Hepatocyte (in vitro differentiated cells): ENCODE measurements around the gene ANKRD36. TPM values are rescaled to one million over a fixed set of nuclear protein-coding genes. Genes with fewer than 3 reads are reported as not detected.
"Not testable (repeated sequence)": the region's sequence is repeated elsewhere in the genome, so short reads cannot be mapped to it uniquely, and the experiment has no call there.

ENCODE experiments used
- DNase-seq: peaks from one replicate; pipeline ENCODE4 v3.0.0-alpha.2; 2016; ENCODE audit warnings: low spot score
- H2AFZ ChIP-seq: fragments of 200-600 bp; sonication (generic); 2 replicates; pipeline ENCODE4 v1.6.0; 2016; ENCODE audit warnings: antibody characterized with exemption, mild to moderate bottlenecking
- H3K27ac ChIP-seq: fragments of 200-600 bp; sonication (generic); 2 replicates; pipeline ENCODE4 v1.5.1; 2016; ENCODE audit warnings: mild to moderate bottlenecking
- H3K27me3 ChIP-seq: fragments of 200-600 bp; sonication (generic); 2 replicates; pipeline ENCODE4 v1.6.1; 2016
- H3K36me3 ChIP-seq: fragments of 200-600 bp; sonication (generic); replicated peaks from 2 replicates; pipeline ENCODE4 v1.5.1; 2016; ENCODE audit warnings: low read depth; ENCODE audit not compliant: insufficient read depth
- H3K4me1 ChIP-seq: fragments of 200-600 bp; sonication (generic); 2 replicates; pipeline ENCODE4 v1.5.1; 2016; ENCODE audit warnings: mild to moderate bottlenecking, moderate library complexity; ENCODE audit not compliant: insufficient read depth
- H3K4me2 ChIP-seq: fragments of 200-600 bp; sonication (generic); 2 replicates; pipeline ENCODE4 v1.6.0; 2016
- H3K4me3 ChIP-seq: fragments of 200-600 bp; sonication (generic); 2 replicates; pipeline ENCODE4 v1.5.1; 2016; ENCODE audit warnings: mild to moderate bottlenecking
- H3K79me2 ChIP-seq: fragments of 200-600 bp; sonication (generic); 2 replicates; pipeline ENCODE4 v1.6.0; 2017; ENCODE audit warnings: mild to moderate bottlenecking
- H3K9me2 ChIP-seq: fragments of 200-600 bp; sonication (generic); replicated peaks from 2 replicates; pipeline ENCODE4 v1.6.0; 2017; ENCODE audit warnings: mild to moderate bottlenecking; ENCODE audit not compliant: insufficient read depth
- H3K9me3 ChIP-seq: fragments of 200-600 bp; sonication (generic); 2 replicates; pipeline ENCODE4 v1.5.1; 2016; ENCODE audit warnings: low read depth, mild to moderate bottlenecking
- H4K20me1 ChIP-seq: fragments of 200-600 bp; sonication (generic); 2 replicates; pipeline ENCODE4 v1.6.0; 2016; ENCODE audit warnings: mild to moderate bottlenecking; ENCODE audit not compliant: insufficient read depth, poor library complexity, severe bottlenecking
- WGBS: methylation state at CpG from one replicate; pipeline ENCODE4 v1.1.6; 2016; ENCODE audit warnings: low lambda C conversion rate; ENCODE audit errors: missing lambda C conversion rate; 5-methylcytosine and 5-hydroxymethylcytosine counted together
- polyA plus RNA-seq: library from polyadenylated mRNA; unstranded; fragments of >200 nt; fragmentation: Nextera tagmentation; extraction: Ambion mirVana; gene quantifications from 2 replicates; pipeline ENCODE4 v1.2.1, GENCODE V29; 2016
- total RNA-seq: library from RNA; depleted of rRNA; stranded (reverse); fragments of >200 nt; gene quantifications from 2 replicates; pipeline ENCODE4 v1.2.3, GENCODE V29; 2014

ANKRD36 gene
- total and polyA plus RNA-seq, 2 experiments from 2014 or later: 9.3 to 15.6 TPM

DNA sequence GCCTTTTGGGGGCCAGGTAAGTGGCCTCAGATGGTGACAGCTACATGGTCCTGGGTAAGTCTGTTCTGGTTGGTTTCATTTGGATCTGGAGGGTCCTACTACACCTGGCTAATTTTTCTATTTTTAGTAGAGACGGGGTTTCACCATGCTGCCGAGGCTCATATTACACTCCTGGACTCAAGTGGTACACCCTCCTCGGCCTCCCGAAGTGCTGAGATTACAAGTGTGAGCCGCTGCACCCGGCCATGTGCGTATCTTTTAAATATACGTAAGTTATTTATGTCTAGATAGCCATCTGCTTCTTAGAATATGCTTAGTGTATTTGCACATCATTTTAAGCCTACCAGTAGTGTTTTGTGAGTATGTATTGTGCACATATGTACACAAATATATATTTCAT is 35.7 kb upstream of the ANKRD36 start:
- not testable (repeated sequence) for H3K27me3 ChIP-seq, H3K36me3 ChIP-seq, H3K4me1 ChIP-seq, H3K4me3 ChIP-seq, DNase-seq, H4K20me1 ChIP-seq, H2AFZ ChIP-seq, H3K4me2 ChIP-seq, H3K9me3 ChIP-seq, H3K9me2 ChIP-seq, H3K27ac ChIP-seq, H3K79me2 ChIP-seq
- 86% methylated on average over 8 of the region's 8 CpGs for WGBS

DNA sequence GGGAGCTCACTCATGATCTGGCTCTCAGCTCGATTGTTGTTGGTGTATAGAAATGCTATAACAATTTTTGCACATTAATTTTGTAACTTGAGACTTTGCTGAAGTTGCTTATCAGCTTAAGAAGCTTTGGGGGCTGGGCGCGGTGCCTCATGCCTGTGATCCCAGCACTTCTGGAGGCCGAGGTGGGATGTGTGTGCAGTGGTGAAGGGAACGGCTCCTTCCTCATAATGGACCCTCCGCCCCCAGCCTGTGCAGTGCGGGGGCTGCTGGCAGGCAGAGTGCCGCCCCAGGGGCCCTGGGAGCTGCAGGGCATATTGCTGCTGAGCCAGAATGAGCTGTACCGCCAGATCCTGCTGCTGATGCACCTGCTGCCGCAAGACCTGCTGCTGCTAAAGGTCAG is 32.1 kb upstream of the ANKRD36 start:
- not testable (repeated sequence) for H3K79me2 ChIP-seq, H3K36me3 ChIP-seq, H3K4me3 ChIP-seq, H3K27me3 ChIP-seq, H2AFZ ChIP-seq, DNase-seq, H3K4me2 ChIP-seq, H4K20me1 ChIP-seq, H3K27ac ChIP-seq, H3K4me1 ChIP-seq, H3K9me2 ChIP-seq, H3K9me3 ChIP-seq
- WGBS: 81% methylated on average over 7 of the region's 10 CpGs

DNA sequence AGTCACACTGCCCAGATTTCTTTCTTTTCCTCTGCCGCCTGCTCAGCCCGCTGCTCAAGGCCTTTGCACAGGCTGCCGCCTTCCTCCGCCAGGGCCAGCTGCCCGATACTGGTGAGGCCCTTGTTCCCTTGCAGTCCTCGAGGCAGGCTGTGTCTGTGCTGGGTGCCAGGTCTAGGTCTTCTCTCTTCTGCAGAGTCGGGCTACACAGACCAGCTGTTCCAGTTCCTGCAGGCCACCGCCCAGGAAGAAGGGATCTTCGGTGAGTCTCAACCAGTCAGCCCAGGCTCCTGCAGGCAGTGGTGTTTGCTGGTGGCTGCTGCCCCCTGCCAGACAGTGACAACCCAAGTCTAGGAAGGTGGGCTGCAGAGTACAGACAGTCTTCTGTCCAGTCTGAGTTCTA is 30.7 kb upstream of the ANKRD36 start:
- H2AFZ ChIP-seq, H4K20me1 ChIP-seq, H3K4me1 ChIP-seq, H3K4me2 ChIP-seq, H3K9me2 ChIP-seq, H3K79me2 ChIP-seq, H3K27me3 ChIP-seq, H3K4me3 ChIP-seq, H3K27ac ChIP-seq, H3K36me3 ChIP-seq, DNase-seq, H3K9me3 ChIP-seq: not testable (repeated sequence)
- 47% methylated on average over 4 of the region's 9 CpGs for WGBS

DNA sequence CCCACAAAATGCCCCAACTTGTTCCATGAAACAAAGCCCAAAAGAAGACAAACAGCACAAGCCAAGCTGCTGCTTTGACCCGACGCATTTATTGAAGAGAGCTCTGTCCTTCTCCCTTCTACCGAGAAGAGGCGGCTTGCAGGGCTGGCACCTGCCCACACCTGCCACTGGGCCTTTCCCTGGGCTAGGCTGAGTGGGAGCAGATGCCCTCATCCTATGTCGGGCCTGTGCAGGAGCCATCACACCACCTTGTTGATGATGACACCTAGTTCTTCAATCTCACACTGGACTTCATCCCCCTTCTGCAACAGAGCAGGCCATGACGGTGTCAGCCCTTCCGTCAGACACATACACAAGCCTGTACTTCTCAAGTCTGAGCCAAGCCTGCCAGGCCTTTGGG is 29.4 kb upstream of the ANKRD36 start:
- not testable (repeated sequence) for H3K27ac ChIP-seq, H3K4me2 ChIP-seq, H3K4me1 ChIP-seq, H3K9me2 ChIP-seq, H2AFZ ChIP-seq, DNase-seq, H3K79me2 ChIP-seq, H3K4me3 ChIP-seq, H3K36me3 ChIP-seq, H4K20me1 ChIP-seq, H3K9me3 ChIP-seq, H3K27me3 ChIP-seq
- 94% methylated on average over 7 of the region's 7 CpGs for WGBS

DNA sequence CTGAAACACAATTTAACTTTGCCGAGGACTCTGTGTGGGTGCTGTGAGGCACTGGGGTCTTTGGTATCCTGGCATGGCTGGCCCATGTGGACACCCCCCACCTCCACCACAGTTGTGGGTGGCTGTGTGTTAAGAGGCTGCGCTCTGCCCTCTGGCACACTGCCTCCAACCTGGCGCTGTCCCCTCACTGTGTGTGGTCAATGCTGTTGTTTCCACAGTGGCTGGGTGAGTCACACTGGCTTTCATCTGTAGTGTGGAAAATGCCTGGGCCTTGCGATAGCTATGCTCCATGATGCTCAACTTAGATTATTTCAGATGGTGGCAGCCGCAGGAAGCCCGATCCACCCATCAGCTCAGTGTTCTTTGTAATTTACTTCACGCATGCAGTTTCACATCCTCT is 27.9 kb upstream of the ANKRD36 start:
- H3K4me3 ChIP-seq, H3K9me2 ChIP-seq, H3K27ac ChIP-seq, H3K4me2 ChIP-seq, H4K20me1 ChIP-seq, H2AFZ ChIP-seq, H3K27me3 ChIP-seq, H3K79me2 ChIP-seq, H3K36me3 ChIP-seq, H3K4me1 ChIP-seq, DNase-seq, H3K9me3 ChIP-seq: not testable (repeated sequence)
- 96% methylated on average over 2 of the region's 7 CpGs for WGBS

DNA sequence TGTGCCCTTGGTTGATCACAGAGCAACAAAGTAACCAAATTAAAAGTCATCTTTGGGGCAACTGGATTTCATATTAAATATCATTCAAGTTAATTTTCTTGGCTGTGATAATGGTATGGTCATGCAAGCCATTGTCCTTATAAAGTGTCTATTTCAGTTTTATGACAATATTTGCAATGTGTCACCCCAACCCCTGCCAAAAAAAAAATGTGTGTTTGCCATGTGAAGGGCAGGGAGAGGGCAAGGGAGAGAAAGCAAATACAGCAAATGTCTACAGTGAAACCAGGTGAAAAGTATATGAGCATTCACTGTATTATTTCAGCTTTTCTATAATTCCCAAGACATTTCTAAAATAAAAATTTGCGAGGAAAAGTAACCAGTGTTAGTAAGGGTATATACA is 24.2 kb upstream of the ANKRD36 start:
- DNase-seq: not testable (repeated sequence)

DNA sequence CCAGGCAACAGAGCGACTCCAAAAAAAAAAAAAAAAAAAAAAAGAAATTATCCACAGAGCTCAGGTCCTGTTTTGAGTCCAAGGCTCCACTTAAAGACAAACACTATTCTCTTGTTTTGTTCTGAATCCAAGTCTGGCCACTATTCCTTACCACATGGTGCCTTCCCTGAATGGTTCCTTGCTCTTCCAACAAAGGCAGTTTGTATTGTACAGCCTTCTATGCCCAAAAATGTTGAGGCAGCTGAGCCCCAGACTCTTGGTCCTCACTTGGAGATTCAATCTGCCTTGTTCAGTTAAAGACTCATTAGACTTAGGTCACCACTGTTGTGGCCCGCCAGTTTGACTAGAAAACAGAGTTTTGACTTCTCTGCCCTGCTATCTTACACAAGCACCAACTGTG is 20.0 kb upstream of the ANKRD36 start:
- not testable (repeated sequence) for H3K27me3 ChIP-seq, DNase-seq, H3K9me3 ChIP-seq, H3K79me2 ChIP-seq, H3K4me2 ChIP-seq, H3K4me3 ChIP-seq, H3K27ac ChIP-seq, H3K36me3 ChIP-seq, H4K20me1 ChIP-seq, H3K9me2 ChIP-seq, H3K4me1 ChIP-seq, H2AFZ ChIP-seq
- WGBS: 93% methylated on average over 2 of the region's 2 CpGs

More for the DNA sequence above, 24.2 kb upstream of the ANKRD36 start:
- H3K4me2 ChIP-seq, H3K79me2 ChIP-seq, H3K36me3 ChIP-seq, H3K4me1 ChIP-seq, H3K9me2 ChIP-seq, H3K27ac ChIP-seq, H2AFZ ChIP-seq, H3K27me3 ChIP-seq, H3K9me3 ChIP-seq, H3K4me3 ChIP-seq, H4K20me1 ChIP-seq: not testable (repeated sequence)
- WGBS: 100% methylated on average over 1 of the region's 1 CpG

DNA sequence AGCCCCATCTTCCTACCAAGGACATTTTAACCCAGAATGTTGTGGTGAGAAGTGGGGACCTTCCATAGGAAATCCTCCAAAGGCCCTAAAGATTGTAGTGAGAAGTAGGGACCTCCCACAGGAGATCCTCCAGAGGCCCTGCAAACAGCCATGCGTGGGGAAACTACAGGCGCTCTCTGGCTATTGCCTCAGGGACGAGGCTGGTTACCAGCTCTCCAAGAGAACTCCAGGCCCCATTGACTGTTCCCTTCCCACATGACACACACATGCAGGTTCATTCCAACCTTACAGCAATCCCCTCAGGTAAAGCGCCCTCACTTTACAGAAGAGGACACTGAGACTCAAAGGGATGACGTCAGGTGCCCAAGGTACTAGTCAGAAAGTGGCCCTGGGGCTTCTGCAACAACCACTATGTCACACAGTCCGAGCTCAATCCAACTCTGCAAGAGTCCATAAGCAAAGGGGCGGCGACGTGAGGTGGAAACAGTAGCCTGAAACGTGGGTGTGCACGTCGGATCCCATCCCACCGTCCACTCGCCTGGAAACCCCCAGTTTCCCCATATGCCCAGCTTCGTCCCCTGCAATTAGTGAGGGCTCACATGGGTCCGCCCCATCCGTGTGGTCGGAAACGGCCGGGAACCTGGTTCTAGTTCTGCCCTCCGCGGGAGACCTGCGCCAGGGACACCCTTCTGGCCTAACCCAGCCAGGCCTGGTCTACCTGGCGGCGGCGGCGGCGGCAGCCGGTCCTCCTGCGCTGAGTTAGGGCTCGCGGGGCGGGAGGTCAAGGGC is 18.8 kb upstream of the ANKRD36 start:
- not testable (repeated sequence) for H3K9me3 ChIP-seq, H4K20me1 ChIP-seq, H3K27ac ChIP-seq, H3K36me3 ChIP-seq, H3K4me1 ChIP-seq, H2AFZ ChIP-seq, H3K9me2 ChIP-seq, H3K79me2 ChIP-seq, H3K4me3 ChIP-seq, H3K27me3 ChIP-seq
- 79% methylated on average over 4 of the region's 33 CpGs for WGBS
- peak overlapping the region; percentile 82 for H3K4me2 ChIP-seq
- peak; percentile 16 for DNase-seq

DNA sequence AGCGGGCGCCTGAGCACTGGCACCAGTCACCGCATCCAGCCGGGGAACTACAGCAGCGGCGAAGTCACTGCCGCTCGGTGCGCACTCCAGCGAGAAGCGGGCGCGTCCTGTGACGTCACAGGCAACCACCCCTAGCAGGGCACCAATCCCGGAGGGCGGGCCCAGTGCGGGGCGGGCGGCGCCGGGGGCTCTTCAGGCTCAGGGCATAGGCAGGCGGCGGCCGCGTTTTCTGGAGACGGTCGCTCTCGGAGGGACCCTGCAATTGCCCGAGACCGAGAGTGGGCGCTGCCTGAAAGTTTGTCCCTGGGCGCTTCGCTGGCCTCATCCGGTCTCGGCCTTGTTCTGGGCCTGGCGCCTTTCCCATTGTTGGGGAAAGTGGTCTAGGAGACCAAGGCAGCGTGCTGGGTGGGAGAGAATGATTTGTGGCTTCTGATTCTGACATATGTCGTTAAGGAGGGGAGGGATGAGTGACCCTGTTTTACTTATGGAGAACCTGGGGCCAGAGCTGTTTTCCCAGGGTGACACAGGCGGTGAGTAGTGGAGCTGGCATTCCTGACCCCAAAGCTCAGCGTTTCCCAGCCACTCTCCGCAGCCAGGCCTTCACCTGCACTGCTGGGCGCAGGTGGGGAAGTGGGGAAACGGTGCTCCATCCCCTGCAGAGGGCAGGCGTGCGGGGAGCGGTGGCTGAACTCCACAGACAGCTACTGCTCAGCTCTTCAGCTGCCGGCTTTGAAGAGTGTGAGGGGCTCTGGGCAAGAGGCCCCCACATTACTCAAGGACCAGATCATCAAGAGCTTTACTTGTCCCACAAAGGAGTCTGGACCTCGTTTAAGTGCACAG is 18.0 kb upstream of the ANKRD36 start, which contains the start of gene FAHD2B:
TSS of gene FAHD2B (minus strand) at position 111 of the 840 bp plus-strand sequence. CDS start 3,176 bp downstream, outside the sequence.
- not testable (repeated sequence) for H3K79me2 ChIP-seq, H3K27me3 ChIP-seq, H3K4me1 ChIP-seq, H3K9me3 ChIP-seq, H3K36me3 ChIP-seq, H4K20me1 ChIP-seq, H3K9me2 ChIP-seq, H3K4me3 ChIP-seq, H3K27ac ChIP-seq
- peak within 1 kb of the TSS; percentile 83 for H2AFZ ChIP-seq
- peak within 1 kb of the TSS; percentile 82 for H3K4me2 ChIP-seq
- peak; percentile 90 for DNase-seq
- WGBS: 4% methylated on average over 38 of the region's 48 CpGs
